ENCODE measurements around the gene USB1.

Gene USB1

DNA sequence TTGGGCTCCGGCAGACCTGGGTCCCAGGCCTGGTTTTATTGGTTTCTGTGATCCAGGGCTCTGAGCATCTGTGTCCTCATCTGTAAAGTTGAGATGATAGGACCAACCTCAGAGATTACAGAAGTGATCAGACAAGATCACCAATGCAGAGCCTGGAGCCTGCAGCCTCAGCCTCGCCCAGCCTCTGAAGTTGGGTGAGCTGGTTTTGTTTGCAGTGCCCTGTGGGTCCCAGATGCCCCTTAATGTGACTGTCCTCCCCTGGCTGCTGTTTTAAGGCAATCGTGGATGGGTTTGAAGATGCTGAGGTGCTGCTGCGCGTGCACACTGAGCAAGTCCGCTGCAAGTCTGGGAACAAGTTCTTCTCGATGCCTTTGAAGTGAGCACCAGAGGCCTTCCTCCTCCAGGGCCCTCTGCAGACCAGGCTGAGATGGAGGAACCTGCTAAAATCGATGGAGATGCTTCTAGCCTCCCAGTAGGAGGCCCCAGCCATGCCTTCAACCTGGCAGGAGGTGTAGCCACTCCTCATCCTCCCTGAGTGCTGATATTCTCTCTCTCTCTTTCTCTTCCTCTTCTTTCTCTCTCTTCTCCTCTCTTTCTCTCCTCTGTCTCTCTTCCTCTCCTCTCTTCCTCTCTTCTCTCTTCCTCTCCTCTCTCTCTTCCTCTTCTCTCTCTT, 18.8 kb downstream of the USB1 start:
- DNase-seq = no peak

DNA sequence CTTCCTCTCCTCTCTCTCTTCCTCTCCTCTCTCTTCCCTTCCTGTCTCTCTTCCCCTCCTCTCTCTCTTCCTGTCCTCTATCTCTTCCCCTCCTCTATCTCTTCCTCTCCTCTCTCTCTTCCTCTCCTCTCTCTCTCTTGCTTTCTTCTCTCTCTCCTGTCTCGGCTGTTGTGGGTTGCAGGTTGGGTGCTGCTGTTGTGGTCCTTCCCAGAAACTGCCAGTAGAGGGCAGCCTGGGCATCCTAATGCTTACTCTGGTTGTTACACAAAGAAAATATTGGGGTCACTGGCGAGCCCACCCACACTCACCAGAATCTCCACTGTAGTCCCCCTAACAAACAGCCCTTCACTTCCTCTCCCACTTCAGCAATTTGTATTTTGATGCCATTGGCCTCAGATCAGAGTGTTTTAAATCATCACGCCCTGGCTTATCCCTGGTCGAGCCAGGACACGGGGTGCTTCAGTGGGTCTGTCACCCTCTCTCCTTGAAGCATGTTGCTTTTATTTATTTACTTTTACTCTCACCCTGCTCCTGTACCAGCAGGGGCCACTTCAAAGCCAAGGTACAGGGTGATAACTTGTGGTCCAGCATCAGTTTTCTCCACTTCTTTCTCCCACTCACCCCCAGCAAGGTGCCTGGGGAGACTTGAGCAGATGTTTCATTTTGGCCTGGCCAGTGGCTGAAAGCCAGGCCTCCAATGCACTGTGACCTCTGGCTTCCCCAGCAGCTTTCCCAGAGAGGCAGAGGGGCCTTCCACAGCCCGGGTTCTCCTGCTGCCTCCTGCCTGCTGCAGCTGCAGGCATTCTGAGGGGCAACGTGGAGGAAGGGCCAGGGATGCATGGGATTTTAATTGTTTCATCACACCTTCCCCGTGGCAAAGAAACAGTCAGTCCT, 19.7 kb downstream of the USB1 start:
- no peak for DNase-seq

DNA sequence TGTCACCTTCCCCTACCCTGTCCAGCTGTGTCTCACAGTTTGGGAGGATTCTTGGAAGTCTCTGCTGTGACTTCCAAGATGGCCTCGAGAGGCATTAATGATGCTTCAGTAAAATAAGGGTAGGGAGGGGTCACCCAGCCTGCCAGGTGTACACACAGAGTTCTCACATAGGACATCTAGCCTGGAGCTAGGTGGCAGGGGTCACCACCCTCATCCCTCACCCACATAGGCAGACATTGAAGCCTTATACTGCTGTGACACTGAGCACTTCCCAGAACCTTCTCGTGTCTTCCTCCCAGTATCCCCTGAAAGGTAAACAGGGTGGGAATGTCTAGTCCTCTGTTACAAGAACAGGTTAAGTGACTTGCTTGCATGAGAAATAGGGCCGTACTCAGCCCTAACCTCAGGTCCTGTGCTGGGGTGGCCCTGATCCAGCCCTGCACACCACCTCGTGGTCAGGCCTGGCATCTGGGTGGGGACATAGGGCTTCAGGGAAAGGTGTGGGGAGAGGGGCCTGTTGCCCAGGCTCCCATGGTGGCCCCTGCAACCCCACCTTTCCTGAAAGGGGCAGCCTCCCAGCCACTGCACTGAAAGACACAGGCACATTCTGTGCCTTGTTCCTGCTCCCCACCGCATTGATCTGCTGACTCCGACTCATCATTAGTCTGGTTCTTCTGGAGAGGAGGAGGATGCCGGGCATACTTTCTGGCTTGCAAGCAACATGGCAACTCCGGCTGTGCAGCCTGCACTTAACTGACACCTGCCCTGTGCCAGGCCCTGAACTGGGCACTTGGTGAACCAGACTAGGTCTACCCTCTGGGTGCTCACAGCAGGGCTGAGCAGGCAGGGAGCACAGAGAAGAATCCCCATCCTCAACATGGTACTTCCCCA, 20.7 kb downstream of the USB1 start:
- no peak for DNase-seq

DNA sequence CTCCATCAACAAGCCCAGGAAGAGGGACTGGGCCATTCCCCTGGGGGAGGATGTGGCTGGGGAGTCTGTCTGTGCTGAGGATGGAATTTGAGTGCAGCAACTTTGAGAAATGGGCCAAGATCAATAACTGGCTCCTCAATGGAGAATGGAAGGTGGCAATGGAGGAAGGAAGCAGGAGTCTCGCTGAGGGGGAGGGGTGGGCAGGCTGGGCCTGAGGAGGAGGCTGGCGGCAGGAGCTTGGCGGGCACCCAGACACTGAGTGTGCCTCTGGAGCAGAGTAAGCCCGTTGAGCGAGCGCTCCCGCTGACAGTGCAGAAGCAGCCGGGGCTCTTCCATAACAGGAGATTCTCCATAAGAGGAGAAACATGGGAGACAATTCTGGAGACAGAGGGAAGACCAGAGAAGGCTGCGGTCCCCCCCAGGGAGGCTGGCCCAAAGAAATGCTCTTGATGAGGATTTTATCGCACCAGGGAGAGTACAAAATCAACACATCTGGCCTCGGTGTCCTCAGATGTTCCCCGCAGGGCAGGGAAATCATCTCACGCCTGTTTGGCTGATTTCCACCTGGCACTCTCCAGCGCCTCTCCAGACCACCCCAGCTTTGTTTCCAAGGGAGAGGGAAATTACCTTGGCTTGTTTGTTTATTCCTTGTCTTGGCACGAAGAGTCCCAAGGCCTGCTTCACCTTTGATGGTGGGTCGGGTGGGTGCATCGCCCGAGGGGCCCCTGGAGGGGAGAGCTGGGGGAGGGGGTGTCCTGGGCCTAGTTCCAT, 21.6 kb downstream of the USB1 start:
- DNase-seq = peak; percentile 35

DNA sequence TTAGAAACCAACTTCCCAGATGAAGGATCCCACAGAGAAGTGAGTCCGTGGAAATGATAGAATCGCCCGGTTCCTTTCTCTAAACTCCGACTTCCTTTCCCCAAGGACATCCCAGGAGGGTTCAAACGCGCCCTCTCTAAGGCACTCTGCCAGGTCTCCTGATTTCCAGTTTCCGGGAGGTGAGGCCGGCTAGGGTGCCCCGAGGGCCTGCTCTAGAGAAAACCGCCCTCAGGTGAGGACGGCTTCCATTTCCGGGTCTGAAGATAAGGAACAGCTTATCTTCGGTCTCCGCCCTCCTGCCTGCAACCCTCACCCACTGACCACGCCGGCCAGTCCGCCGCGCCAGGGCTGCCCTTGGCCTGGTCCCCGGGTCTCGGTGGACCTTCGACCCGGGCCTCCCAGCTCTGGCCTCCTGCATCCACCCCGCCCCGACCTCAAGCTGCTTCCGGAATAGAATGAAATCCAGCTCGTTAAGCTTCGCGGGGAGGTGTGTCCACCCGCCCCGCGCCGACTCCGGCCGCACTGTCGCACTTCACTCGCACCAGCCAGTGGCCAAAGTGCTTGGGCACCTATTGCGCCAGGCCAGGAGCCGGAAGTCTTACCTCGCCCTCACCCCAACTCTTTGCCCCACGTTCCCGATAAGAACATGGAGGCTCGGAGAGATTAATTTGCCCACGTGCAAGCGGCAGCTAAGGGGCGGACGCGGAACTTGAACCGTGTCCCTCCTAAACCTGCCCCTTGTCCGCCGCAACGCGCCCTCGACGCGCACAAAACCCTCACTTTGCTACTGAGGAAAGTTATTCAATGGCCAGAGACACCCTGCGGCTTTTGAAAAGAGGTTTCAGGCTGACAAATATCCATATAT, 23.5 kb downstream of the USB1 start:
- peak; percentile 61 for DNase-seq

DNA sequence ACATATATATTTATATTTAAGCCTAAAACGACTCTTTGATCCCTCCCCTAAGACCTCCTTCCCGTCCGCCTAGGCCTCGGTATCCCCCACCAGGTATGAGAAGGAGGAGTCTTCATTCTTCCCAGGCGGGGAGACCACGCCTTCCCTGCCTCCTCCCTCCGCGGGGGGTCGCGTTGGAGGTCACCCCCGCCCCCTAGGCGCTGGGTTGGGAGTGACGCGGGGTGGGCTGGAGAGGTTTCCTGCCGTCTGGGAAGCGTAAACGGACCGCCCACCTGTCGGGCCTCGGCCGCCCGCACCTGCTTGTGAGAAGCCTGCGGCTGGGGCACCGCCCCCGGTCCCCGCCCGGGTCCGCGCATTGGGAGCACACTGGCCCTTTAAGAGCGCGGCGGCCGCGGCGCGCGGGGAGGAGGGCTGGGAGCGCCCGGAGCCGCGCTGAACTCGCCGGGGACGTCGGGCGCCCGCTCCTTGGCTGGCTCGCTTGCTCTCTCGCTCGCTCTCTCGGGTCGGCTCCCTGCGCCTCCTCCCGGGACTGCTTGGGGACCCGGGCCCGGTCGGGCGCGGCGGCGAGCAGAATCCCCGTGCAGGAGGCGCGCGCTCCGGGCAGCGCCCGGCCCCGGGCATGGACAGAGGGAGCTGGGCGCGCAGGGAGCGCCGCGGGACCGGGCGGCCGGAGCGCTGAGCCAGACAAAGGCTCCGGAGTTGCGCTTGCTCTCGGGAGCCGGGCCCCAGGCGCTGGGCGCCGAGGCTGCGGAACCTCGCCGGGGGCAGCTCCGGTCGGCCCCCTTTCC, 24.3 kb downstream of the USB1 start, which contains the start of gene MMP15:
TSS of gene MMP15 (plus strand) at position 404 of the 788 bp plus-strand sequence. CDS start 597 bp downstream, outside the sequence.
- DNase-seq = peak; percentile 95

DNA sequence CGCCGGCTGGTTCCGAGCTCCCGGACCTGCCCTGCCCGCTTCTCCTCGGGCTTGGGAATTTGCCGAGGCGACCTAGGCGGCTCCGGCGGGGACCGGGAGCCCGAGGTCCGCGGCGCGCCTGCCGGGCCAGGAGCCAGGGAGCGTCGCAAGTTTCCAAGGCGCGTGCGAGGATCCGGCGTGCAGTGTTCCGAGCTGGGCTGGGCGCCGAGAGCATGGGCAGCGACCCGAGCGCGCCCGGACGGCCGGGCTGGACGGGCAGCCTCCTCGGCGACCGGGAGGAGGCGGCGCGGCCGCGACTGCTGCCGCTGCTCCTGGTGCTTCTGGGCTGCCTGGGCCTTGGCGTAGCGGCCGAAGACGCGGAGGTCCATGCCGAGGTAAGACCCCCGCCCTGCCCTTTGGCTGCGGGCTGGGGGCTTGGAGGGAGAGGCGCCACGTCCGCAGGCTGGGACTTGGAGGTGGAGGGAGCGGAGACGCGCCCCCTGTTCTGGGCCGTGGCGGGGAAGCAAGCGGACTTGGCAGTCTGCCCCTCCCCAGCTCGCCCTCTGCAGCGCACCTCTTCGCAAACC, 25.0 kb downstream of the USB1 start:
- peak; percentile 92 for DNase-seq

DNA sequence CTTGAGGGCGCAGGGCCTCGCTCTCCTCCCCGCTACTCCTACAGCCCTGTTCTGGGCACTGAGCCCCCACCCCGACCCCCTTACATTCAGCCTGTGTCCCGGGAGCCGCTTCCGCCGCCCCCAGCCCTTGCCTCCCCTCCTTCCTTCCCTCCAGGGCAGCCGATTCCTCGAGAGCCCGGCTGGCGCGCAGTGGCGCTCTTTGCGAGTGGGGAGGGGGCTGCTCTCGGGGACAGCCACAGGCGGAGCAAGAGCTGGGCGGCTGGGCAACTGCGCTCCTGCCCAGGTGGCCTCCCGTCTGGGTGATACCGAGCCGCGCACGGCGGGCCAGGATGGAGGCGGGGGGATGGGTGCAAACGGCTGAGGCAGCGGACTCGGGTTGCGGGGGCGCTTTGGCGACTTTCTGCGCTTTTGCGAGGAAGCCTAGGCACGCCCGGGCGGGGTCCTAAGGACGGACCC, 25.5 kb downstream of the USB1 start:
- DNase-seq = no peak

DNA sequence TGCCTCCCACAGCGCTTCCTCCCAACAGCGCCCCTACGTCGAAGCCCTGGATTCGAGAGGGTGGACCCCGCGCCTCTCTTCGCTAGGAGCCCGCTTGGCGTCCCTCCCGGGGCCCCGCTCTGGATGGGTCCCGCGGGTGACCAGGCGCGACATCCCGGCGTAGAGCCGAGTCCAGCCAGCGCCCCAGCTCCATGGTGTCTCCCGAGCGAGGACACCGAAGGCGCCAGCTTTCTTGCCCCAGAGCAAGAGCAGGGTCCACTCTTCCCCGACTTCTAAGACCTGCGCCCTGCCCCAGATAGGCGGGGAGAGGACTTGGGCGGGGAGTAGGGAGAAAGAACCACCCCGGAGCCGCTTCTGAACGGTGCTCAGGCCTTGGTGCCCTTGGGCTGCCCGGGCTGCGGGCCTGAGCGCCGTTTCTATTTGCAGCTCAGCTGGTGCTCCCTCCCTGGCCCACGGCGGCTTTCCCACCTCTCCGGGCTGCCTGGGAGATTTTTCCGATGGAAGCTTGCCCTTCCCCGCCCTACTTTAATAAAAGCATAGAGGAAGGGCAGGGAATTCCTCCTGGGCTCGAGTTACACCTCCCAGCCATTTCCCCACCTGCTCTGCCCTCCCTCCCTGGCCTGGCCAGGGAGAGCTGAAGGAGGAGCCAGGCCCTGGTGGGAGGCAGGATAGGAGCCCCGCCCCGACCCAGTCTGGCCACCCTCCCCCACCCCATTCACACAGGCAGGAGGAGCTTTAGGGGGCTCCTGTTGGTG, 26.1 kb downstream of the USB1 start:
- peak; percentile 76 for DNase-seq

DNA sequence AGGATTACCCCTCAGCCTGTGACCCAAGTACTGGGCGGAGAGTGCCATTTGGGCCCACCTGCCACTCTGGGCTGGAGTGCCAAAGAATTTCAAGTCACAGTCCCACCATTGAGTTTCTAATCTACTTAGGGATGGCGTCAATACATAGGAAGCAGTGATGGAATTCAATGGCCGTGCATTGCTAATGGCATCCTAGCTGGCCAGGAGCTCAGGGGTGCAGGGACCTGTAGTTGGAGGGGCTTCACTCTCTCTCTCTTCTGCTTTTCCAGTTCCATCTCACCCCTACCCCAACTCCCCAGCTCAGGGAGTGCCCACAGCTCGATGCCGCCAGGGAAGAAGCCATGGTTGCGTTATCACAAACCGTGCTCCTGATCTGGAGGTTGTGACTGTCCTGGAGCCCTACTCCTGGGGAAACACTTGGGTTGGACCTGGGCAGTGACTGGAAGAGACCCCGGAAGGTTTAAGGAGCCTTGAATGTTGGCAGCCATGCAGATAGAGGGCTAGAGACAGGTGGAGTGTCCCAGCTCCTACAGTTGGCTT, 26.8 kb downstream of the USB1 start:
- no peak for DNase-seq

DNA sequence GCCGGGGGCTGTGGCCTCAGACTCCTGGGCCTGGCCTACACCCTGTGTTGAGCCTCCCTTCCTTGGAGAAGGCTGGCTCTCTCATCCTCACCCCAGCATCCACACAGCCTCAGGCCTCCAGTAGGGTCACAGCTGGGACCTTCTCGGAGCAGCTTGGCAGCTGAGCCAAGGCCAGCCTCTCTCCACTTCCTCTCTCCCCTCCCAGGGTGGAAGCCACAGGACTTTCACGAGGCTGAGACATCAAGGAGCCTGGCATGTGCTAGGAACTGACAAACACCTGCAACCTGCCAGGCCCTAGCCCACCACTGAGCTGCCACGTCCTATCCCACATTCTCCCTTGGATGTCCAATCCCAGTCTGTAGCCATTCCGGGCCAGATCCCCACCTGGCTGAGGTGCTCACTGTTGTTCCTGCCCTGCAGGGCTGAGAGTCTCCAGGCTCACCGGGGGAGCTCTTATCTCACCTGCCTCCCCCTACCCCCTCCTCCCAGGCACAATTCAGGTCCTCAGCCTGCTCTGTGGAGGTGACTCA, 27.4 kb downstream of the USB1 start:
- no peak for DNase-seq

DNA sequence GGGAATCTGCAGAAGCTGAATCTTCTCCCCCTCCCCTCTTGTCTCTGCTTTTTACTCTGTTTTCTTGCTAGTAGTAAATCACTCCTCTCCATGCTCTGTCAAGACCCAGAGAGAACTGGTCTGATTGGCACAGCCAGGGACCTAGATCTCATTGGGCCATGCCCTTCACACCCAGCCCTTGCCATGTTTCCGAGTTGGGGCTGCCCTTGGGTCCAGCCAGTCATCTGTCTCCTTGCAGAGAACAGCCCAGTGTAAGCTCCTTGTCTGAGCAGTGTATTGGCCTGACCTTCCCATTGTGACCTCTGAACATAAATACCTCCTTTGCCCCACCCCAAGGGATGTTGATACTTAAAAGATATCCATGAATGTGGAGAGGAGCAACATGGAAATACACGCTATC, 28.2 kb downstream of the USB1 start:
- DNase-seq = no peak

DNA sequence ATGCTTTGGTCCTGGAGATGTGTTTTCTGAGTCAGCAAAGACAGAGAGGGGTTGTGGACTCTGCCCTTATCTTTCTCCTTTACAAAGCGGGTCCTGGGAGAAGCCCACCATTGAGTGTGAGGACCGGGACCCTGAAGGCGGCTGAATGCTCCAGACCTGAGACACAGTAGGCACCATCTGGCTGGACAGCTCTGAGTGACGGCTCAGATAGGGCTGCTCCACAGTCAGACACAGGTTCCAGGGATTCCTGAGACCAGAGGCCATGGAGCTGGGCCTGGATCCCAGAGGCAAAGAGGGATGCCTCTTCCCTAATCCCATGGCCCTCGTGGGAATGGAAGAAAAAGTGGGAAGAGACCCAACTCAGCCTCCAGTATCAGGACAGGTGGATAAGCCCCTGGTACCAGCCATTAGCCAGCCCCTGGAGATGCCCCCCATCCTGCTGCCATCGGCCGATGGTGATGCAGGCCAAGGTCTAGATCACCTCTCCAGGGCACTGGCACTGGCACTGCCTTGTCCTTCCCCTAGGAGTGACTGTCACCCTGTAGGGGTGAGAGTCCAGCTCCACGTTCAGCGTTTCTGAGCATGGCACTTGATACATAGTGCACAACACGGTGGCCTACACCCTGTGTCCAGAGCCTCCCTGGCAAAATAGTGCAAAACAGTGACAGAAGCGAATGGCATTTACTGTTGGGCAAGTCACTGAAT, 29.1 kb downstream of the USB1 start:
- DNase-seq = no peak

DNA sequence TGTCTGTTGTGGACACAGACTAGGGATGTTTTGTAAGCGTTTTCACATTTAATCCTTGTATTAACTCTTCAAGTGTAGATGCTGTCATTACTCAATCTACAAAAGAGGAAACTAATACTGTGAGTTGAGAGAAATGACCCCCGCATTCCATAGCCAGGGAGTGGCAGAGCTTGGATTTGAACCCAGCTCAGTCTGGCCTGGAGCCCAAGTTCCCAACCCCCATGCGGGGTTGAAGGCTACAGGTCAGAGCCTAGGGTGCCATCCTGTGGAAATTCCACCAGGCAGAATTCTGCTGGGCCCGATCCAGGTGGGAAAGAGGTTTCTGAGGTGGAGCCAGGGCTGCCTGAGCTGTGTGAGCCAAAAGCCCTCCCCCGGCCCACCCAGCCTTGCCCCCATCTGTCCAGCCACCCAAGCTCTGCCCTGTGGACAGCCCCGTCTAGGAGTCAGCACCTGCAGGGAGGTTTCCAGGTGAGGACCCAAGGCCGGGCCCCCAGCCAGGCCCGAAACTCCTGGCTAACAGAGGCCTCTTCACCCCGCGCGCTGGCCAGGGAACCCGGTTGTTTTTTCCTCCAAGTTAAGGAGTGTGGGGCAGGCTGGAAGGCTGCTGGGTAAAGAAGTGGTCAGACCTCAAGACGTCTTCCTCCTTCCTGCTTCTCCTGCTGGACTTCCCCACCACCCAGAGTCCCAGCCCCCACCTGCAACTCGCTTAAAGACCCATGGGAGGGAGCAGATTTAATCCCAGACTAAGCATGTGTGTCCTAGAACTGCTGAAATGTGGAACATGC, 30.0 kb downstream of the USB1 start:
- no peak for DNase-seq

DNA sequence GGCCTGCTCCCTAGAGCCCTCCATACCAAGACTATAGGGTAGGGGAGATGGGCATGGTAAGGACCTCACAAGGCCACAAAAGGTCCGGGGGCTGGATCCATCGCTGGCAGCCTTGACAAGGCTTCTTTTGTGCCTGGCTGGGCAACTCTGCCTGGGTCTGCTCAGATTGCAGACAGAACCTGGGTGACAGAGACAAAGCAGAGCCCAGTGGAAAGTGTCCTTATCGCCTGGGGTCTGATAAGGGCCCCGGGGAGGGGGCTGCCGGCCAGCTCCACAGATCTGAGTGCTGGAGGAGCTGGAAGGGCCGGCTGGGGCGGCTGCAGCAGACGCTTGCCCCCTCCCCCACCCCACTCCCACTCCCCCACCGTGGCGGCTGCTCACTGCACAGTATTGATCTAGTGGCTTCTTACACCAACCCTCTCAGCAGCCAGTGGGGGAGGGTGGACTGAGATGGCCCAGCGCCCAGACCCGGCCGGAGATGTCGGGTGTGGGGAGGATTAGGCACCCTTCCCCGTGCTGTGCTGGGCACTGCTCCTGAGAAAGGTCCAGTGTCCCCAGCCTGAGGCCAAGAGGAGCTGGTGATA, 31.6 kb downstream of the USB1 start:
- no peak for DNase-seq

DNA sequence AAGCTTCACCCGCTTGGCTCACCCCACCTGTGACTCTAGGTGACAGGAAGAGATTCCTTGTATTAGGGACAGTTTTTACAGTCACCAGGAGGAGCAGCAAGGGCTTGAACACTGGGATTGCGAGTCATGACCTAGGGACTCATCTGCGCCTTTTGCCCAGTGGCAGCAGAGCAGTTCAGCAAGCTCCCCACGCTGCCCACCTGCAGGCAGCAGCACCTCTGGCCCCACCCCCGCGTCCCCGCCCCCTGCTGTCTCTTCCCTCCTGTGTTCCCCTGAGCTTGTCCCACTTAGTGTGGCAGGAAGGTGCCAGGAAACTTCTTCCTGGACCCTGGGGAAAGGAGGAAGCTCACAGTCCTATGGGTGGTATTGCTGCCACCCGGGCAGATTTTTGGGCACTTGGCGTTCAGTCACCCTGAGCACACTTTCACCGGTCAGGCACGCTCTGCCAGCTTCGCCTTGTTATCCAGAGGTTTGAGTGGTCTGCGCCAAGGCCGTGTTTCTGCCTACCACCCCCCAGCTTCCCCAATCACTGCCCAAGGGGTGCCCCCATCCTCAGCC, 33.0 kb downstream of the USB1 start:
- DNase-seq = no peak

All from right kidney (tissue), 1 donor.